Measurements from ENCODE around the gene TMEM248. TPM values are rescaled to one million over a fixed set of nuclear protein-coding genes. Genes with fewer than 3 reads are reported as not detected.
"Not testable (repeated sequence)": the region's sequence is repeated elsewhere in the genome, so short reads cannot be mapped to it uniquely, and the experiment has no call there.

The TMEM248 gene, protein sequence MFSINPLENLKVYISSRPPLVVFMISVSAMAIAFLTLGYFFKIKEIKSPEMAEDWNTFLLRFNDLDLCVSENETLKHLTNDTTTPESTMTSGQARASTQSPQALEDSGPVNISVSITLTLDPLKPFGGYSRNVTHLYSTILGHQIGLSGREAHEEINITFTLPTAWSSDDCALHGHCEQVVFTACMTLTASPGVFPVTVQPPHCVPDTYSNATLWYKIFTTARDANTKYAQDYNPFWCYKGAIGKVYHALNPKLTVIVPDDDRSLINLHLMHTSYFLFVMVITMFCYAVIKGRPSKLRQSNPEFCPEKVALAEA
- total RNA-seq, result 100 to 1,000 TPM in 5 of 7 donors, 10 to 100 TPM in 2; 71.9 to 118 (median 102) TPM
- polyA plus RNA-seq, result 10 to 100 TPM; 51.8 to 76.6 TPM
- long read RNA-seq, donor 1, full-length matches to known transcripts, result 1 of 37 reads
- long read RNA-seq, donor 1, partial matches to known transcripts, result 35 of 37 reads
- long read RNA-seq, donor 1, other reads (novel, unspliced or antisense), result 1 of 37 reads
- long read RNA-seq, donor 2, full-length matches to known transcripts, result 80 of 206 reads
- long read RNA-seq, donor 2, partial matches to known transcripts, result 126 of 206 reads
- long read RNA-seq, donor 2, other reads (novel, unspliced or antisense), result 0 of 206 reads
- long read RNA-seq, donor 3, full-length matches to known transcripts, result 94 of 155 reads
- long read RNA-seq, donor 3, partial matches to known transcripts, result 47 of 155 reads
- long read RNA-seq, donor 3, other reads (novel, unspliced or antisense), result 14 of 155 reads

GRCh38 chr7:66920769-66921395 lies at the start of gene TMEM248:
Gene TMEM248, plus strand, starts transcription at chr7:66921225. Its CDS starts 20,641 bp downstream, at chr7:66941866.
- peaks cover 10% of the 10 kb centered on the region for H3K4me1 ChIP-seq (ENCODE audit: insufficient read depth)

GRCh38 chr7:66873476-66873875 lies 47.5 kb upstream of the TMEM248 start:
- no peaks in the 10 kb centered on the region for H3K36me3 ChIP-seq
- no peaks in the 10 kb centered on the region for H3K9me3 ChIP-seq
- no peak overlapping the region for H3K4me3 ChIP-seq
- H3K27ac ChIP-seq, result no peak overlapping the region
- H3K27me3 ChIP-seq, result no peaks in the 10 kb centered on the region
- TF ChIP-seq EP300 (IDR thresholded peaks at IDR 0.05) (no peak), CTCF (IDR thresholded peaks at IDR 0.05) (no peak), POLR2A (IDR thresholded peaks at IDR 0.05) (no peak)
- 90 to 94% (median 92%) methylated on average over 3 of the region's 3 CpGs for WGBS, 3 donors
- H3K4me1 ChIP-seq (ENCODE audit: insufficient read depth), result no peaks in the 10 kb centered on the region
- intact Hi-C loops (cut with DNase I), result no loop called here
- no peak for DNase-seq

More at GRCh38 chr7:66920769-66921395, at the start of gene TMEM248:
- no peaks in the 10 kb centered on the region for H3K27me3 ChIP-seq
- no peaks in the 10 kb centered on the region for H3K9me3 ChIP-seq
- WGBS, 3 donors, result 0 to 1% (median 1%) methylated on average over 53 to 67 of the region's 67 CpGs
- peak within 1 kb of the TSS; percentile 77 for H3K4me3 ChIP-seq
- H3K36me3 ChIP-seq, result no peaks in the 10 kb centered on the region
- intact Hi-C loops (cut with DNase I), result no loop called here
- peak within 1 kb of the TSS; percentile 27 to 52 for H3K27ac ChIP-seq
- peak; percentile 84 to 93 (median 89) for DNase-seq
- TF ChIP-seq EP300 (IDR thresholded peaks at IDR 0.05), result no peak
- peak; percentile 23 for TF ChIP-seq POLR2A (IDR thresholded peaks at IDR 0.05)

- Histone ChIP-seq H3K36me3 (no peaks in the 10 kb centered on the region), H3K9me3 (no peaks in the 10 kb centered on the region), H3K27me3 (no peaks in the 10 kb centered on the region), H3K4me1 (ENCODE audit: insufficient read depth) (no peaks in the 10 kb centered on the region), H3K4me3 (no peak overlapping the region), H3K27ac (no peak overlapping the region)
- no peak for DNase-seq
- intact Hi-C loops (cut with DNase I), result no loop called here
- TF ChIP-seq EP300 (IDR thresholded peaks at IDR 0.05) (no peak), POLR2A (IDR thresholded peaks at IDR 0.05) (no peak), CTCF (IDR thresholded peaks at IDR 0.05) (no peak)
- 72 to 85% (median 78%) methylated on average over 1 of the region's 1 CpG for WGBS, 3 donors
These were observed 43.3 kb upstream of the TMEM248 start for GRCh38 chr7:66877577-66878300.

- H3K36me3 ChIP-seq; H3K27me3 ChIP-seq; DNase-seq; intact Hi-C loops (cut with DNase I); H3K9me3 ChIP-seq; H3K27ac ChIP-seq; H3K4me3 ChIP-seq; H3K4me1 ChIP-seq (ENCODE audit: insufficient read depth): not testable (repeated sequence)
- WGBS, 3 donors, result 89 to 90% (median 89%) methylated on average over 7 of the region's 7 CpGs
These were observed 42.7 kb upstream of the TMEM248 start for GRCh38 chr7:66878301-66878685.

- no peak for DNase-seq
- no peaks in the 10 kb centered on the region for H3K27me3 ChIP-seq
- H3K4me1 ChIP-seq (ENCODE audit: insufficient read depth), result no peaks in the 10 kb centered on the region
- intact Hi-C loops (cut with DNase I), result no loop called here
- TF ChIP-seq EP300 (IDR thresholded peaks at IDR 0.05) (no peak), POLR2A (IDR thresholded peaks at IDR 0.05) (no peak), CTCF (IDR thresholded peaks at IDR 0.05) (no peak)
- no peak overlapping the region for H3K4me3 ChIP-seq
- no peak overlapping the region for H3K27ac ChIP-seq
- WGBS, 3 donors, result 63 to 78% (median 66%) methylated on average over 5 of the region's 5 CpGs
- no peaks in the 10 kb centered on the region for H3K36me3 ChIP-seq
- H3K9me3 ChIP-seq, result no peaks in the 10 kb centered on the region
These were observed 41.0 kb upstream of the TMEM248 start for GRCh38 chr7:66880053-66880452.

GRCh38 chr7:66880577-66880976 lies 40.4 kb upstream of the TMEM248 start:
- intact Hi-C loops (cut with DNase I); H3K9me3 ChIP-seq; H3K27me3 ChIP-seq; H3K27ac ChIP-seq; DNase-seq; H3K4me3 ChIP-seq; H3K36me3 ChIP-seq; H3K4me1 ChIP-seq (ENCODE audit: insufficient read depth): not testable (repeated sequence)
- 83 to 85% (median 83%) methylated on average over 6 of the region's 6 CpGs for WGBS, 3 donors
